Measurements from ENCODE around the gene EIF4E2. TPM values are rescaled to one million over a fixed set of nuclear protein-coding genes. Genes with fewer than 3 reads are reported as not detected.

EIF4E2 gene
- total RNA-seq, 2 donors from 2014 or later: 44.3 to 65.7 TPM

GRCh38 chr2:232578626-232579025 is 28.1 kb downstream of the EIF4E2 start:
- Mint-ChIP-seq H3K27me3 (no peaks in the 10 kb centered on the region), H3K36me3 (ENCODE audit: low read depth) (peaks cover 84% of the 10 kb centered on the region), H3K9me3 (no peaks in the 10 kb centered on the region), H3K27ac (no peak overlapping the region), H3K4me1 (peaks cover 5% of the 10 kb centered on the region), H3K4me3 (no peak overlapping the region)
- ATAC-seq (replicated peaks): no peak

- Mint-ChIP-seq H3K27me3 (no peaks in the 10 kb centered on the region), H3K4me1 (peaks cover 5% of the 10 kb centered on the region), H3K27ac (peak overlapping the region; percentile 18), H3K4me3 (no peak overlapping the region), H3K9me3 (no peaks in the 10 kb centered on the region), H3K36me3 (ENCODE audit: low read depth) (peaks cover 75% of the 10 kb centered on the region)
- no peak for ATAC-seq (replicated peaks)
Observed at GRCh38 chr2:232580648-232580981, 30.1 kb downstream of the EIF4E2 start.

- Mint-ChIP-seq H3K9me3 (no peaks in the 10 kb centered on the region), H3K4me3 (no peak overlapping the region), H3K27ac (no peak overlapping the region), H3K4me1 (peaks cover 5% of the 10 kb centered on the region), H3K36me3 (ENCODE audit: low read depth) (peaks cover 65% of the 10 kb centered on the region), H3K27me3 (no peaks in the 10 kb centered on the region)
- ATAC-seq (replicated peaks): no peak
Observed at GRCh38 chr2:232581725-232582124, 31.2 kb downstream of the EIF4E2 start.

GRCh38 chr2:232584238-232584637 is 33.7 kb downstream of the EIF4E2 start:
- ATAC-seq (replicated peaks): no peak
- Mint-ChIP-seq H3K27ac (no peak overlapping the region), H3K27me3 (no peaks in the 10 kb centered on the region), H3K36me3 (ENCODE audit: low read depth) (peaks cover 44% of the 10 kb centered on the region), H3K9me3 (no peaks in the 10 kb centered on the region), H3K4me1 (peaks cover 8% of the 10 kb centered on the region), H3K4me3 (no peak overlapping the region)

DNA sequence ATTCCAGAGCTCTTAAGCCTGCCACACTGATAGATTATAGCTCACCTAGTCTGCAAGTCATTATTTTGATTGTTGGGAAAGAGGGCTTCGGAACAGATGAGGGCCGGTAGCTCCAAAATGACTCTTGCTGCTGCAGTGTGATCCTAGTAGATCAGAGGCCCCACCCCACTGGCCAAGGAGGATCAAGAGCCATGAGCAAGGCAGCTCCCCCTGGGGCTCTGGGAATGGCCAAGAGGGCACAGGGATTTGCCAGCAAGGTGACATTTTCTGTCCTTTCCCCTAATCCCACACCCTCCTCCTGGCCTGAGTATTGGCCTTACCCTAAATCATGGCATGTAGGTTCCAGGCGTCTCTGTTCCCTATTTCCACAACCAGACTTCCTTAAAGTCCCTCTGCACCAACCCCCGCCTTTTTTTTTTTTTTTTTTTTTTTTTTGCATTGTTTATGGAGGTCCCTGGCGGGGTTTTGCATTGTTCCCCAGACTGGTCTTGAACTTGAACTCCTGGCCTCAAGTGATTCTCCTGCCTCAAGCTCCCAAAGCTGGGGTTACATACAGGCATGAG is 36.5 kb downstream of the EIF4E2 start:
- H3K4me3 Mint-ChIP-seq: no peak overlapping the region
- ATAC-seq (replicated peaks): no peak
- H3K4me1 Mint-ChIP-seq: peaks cover 3% of the 10 kb centered on the region
- H3K36me3 Mint-ChIP-seq (ENCODE audit: low read depth): peaks cover 26% of the 10 kb centered on the region
- no peaks in the 10 kb centered on the region for H3K27me3 Mint-ChIP-seq
- H3K27ac Mint-ChIP-seq: no peak overlapping the region
- H3K9me3 Mint-ChIP-seq: no peaks in the 10 kb centered on the region

- H3K36me3 Mint-ChIP-seq (ENCODE audit: low read depth): peaks cover 21% of the 10 kb centered on the region
Observed at GRCh38 chr2:232587512-232587911, 37.0 kb downstream of the EIF4E2 start.

DNA sequence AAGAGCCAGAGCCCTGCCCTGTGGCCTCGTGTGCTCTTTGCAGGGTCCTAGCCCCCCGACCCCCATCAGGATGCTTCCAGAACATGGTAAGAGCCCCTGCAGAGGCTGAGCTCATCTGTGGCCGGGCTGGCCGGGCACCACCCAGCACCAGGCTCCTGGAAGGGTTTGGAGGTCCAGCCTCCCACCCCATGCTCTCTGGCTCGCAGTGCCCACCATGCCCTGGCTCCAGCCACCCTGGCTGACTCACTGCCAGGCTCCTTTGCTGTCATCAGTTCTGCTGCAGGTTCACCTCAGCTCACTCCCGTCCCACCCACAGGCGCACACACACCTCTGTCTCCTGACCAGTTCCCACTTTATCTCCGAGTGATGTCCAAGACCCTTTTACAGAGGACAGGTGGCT is 37.5 kb downstream of the EIF4E2 start:
- no peak overlapping the region for H3K27ac Mint-ChIP-seq
- H3K4me1 Mint-ChIP-seq: peaks cover 7% of the 10 kb centered on the region
- H3K9me3 Mint-ChIP-seq: no peaks in the 10 kb centered on the region
- H3K27me3 Mint-ChIP-seq: no peaks in the 10 kb centered on the region
- no peak for ATAC-seq (replicated peaks)
- H3K36me3 Mint-ChIP-seq (ENCODE audit: low read depth): peaks cover 16% of the 10 kb centered on the region
- no peak overlapping the region for H3K4me3 Mint-ChIP-seq

More at GRCh38 chr2:232587512-232587911, 37.0 kb downstream of the EIF4E2 start:
- ATAC-seq (replicated peaks): no peak
- no peaks in the 10 kb centered on the region for H3K27me3 Mint-ChIP-seq
- no peak overlapping the region for H3K27ac Mint-ChIP-seq
- H3K9me3 Mint-ChIP-seq: no peaks in the 10 kb centered on the region
- H3K4me1 Mint-ChIP-seq: peaks cover 3% of the 10 kb centered on the region
- H3K4me3 Mint-ChIP-seq: no peak overlapping the region

DNA sequence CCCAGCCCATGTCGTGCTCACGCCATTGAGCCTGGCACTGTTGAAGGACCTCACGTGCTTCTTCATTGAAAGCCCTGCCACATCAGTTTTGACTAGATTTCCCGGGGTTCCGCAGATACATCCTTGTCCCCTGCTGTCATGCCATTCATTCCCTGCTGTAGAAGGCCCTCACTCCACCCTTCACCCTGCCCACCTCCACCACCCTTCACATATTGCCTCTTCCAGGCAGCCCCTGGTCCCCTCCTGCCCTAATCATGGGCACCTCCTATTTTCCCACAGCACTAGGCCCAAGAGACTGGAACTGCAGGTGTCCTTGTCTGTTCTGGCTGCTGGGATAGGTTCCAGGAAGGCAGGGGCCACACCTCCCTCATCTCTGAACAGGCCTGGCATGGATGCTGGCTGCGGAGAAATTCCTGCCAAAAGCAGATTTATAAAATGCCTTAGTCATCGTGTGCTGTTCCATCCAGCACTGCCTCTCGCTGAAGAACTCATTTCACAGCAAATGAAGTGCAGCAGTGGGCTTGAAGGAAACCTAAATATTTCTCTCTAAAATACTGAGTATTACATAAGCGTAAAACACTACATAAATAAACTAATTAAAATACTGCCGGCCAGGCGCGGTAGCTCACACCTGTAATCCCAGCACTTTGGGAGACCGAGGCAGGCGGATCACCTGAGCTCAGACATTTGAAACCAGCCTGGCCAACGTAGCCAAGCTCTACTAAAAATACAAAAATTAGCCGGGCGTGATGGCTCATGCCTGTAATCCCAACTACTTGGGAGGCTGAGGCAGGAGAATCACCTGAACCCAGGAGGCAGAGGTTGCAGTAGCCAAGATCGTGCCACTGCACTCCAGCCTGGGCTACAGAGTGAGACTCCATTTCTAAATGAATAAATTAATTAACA is 38.4 kb downstream of the EIF4E2 start:
- Mint-ChIP-seq H3K27ac (no peak overlapping the region), H3K27me3 (no peaks in the 10 kb centered on the region), H3K36me3 (ENCODE audit: low read depth) (peaks cover 7% of the 10 kb centered on the region), H3K4me3 (no peak overlapping the region), H3K9me3 (no peaks in the 10 kb centered on the region), H3K4me1 (peaks cover 11% of the 10 kb centered on the region)
- ATAC-seq (replicated peaks): no peak

- Mint-ChIP-seq H3K36me3 (ENCODE audit: low read depth) (no peaks in the 10 kb centered on the region), H3K9me3 (no peaks in the 10 kb centered on the region), H3K4me1 (peaks cover 11% of the 10 kb centered on the region), H3K27ac (peak overlapping the region; percentile 89), H3K27me3 (no peaks in the 10 kb centered on the region), H3K4me3 (peak overlapping the region; percentile 23)
- ATAC-seq (replicated peaks): peak; percentile 93
Observed at GRCh38 chr2:232592772-232593395, 42.4 kb downstream of the EIF4E2 start.

DNA sequence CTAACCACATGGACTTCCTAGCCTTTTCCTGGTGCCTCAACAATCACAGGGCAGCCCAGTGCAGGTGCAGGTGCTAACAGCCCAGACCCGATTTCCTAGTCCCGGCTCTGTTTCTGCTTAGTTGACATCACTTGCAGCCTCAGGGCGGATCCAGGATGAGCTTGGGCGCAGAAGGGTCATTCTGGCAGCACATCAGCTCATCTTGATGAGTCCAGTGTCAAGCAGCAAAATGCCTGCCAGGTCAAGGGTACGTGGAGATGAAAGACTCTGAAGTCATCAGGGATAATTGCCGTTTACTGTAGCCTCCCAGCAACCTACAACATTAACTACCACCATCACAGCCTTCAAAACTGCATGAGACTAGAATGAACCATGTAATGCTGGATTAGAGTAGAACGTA is 43.5 kb downstream of the EIF4E2 start:
- H3K4me1 Mint-ChIP-seq: peaks cover 8% of the 10 kb centered on the region
- H3K4me3 Mint-ChIP-seq: no peak overlapping the region
- ATAC-seq (replicated peaks): no peak
- no peaks in the 10 kb centered on the region for H3K36me3 Mint-ChIP-seq (ENCODE audit: low read depth)
- H3K27ac Mint-ChIP-seq: no peak overlapping the region
- no peaks in the 10 kb centered on the region for H3K27me3 Mint-ChIP-seq
- no peaks in the 10 kb centered on the region for H3K9me3 Mint-ChIP-seq

DNA sequence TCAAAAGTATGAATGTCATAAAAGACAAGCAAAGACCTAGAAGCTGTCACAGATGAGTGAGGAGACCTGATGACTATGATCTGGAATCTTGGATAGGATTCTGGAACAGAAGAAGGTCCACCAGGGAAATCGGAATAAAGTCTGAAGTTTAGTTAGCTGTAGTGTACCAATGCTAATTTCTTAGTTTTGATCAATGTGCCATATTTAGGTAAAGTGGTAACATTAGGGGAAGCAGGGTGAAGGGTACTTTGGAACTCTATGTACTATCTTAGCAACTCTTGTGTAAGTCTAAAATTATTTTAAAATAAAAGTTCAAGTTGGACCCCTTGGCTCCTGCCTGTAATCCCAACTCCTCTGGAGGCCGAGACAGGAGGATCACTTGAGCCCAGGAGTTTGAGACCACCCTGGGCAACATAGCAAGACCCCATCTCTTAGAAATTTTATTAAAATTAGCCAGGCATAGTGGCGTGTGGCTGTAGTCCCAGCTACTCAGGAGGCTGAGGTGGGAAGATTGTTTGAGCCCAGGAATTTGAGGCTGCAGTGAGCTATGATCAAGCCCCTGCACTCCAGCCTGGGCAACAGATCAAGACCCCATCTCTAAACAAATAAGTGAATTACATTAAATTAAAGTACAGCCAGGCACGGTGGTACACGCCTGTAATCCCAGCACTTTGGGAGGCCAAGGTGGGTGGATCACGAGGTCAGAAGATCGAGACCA is 47.0 kb downstream of the EIF4E2 start:
- ATAC-seq (replicated peaks): no peak
- no peak overlapping the region for H3K27ac Mint-ChIP-seq
- peaks cover 8% of the 10 kb centered on the region for H3K4me1 Mint-ChIP-seq
- H3K4me3 Mint-ChIP-seq: no peak overlapping the region
- H3K27me3 Mint-ChIP-seq: no peaks in the 10 kb centered on the region
- no peaks in the 10 kb centered on the region for H3K9me3 Mint-ChIP-seq
- no peaks in the 10 kb centered on the region for H3K36me3 Mint-ChIP-seq (ENCODE audit: low read depth)

DNA sequence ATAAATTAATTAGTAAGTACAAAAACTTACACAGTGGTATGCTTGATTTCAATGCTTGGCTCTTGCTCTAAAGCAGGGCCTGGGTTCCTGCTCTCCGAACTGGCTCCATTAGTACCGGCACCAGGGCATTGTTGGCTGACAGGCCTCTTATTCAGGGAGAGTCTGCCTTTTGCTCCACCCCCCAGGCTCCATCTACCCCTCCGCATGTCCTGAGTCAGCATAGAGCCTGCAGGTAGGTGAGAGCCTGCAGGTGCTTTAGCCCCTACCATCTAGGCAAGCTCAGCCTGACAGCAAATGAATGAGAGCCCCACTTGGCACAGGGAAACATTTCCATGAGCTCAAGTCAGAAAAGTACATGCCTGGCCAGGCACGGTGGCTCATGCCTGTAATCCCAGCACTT is 47.8 kb downstream of the EIF4E2 start:
- ATAC-seq (replicated peaks): no peak
- Mint-ChIP-seq H3K27me3 (no peaks in the 10 kb centered on the region), H3K36me3 (ENCODE audit: low read depth) (no peaks in the 10 kb centered on the region), H3K9me3 (no peaks in the 10 kb centered on the region), H3K27ac (no peak overlapping the region), H3K4me3 (no peak overlapping the region), H3K4me1 (peaks cover 2% of the 10 kb centered on the region)

GRCh38 chr2:232600053-232600773 is 49.7 kb downstream of the EIF4E2 start:
- Mint-ChIP-seq H3K27me3 (no peaks in the 10 kb centered on the region), H3K4me3 (no peak overlapping the region), H3K4me1 (no peaks in the 10 kb centered on the region), H3K9me3 (no peaks in the 10 kb centered on the region), H3K27ac (no peak overlapping the region), H3K36me3 (ENCODE audit: low read depth) (no peaks in the 10 kb centered on the region)
- ATAC-seq (replicated peaks): no peak

- no peak for ATAC-seq (replicated peaks)
- no peaks in the 10 kb centered on the region for H3K27me3 Mint-ChIP-seq
- H3K36me3 Mint-ChIP-seq (ENCODE audit: low read depth): no peaks in the 10 kb centered on the region
- H3K4me1 Mint-ChIP-seq: no peaks in the 10 kb centered on the region
- no peak overlapping the region for H3K4me3 Mint-ChIP-seq
- no peak overlapping the region for H3K27ac Mint-ChIP-seq
- no peaks in the 10 kb centered on the region for H3K9me3 Mint-ChIP-seq
Observed at GRCh38 chr2:232603283-232603682, 52.8 kb downstream of the EIF4E2 start.
